Nephron (organoid): ENCODE results near the gene MSL3.

Source experiments
- H3K27ac Mint-ChIP-seq, 3 experiments: 2 replicates each; pipeline ENCODE4 v1.8.0; 2020; ENCODE audit warnings: mixed read lengths in 3 of 3, mild to moderate bottlenecking in 2 of 3, moderate library complexity in 1 of 3
- H3K27me3 Mint-ChIP-seq: 2 replicates; pipeline ENCODE4 v1.8.0; 2021; ENCODE audit warnings: low read depth, mild to moderate bottlenecking, moderate library complexity, mixed read lengths
- H3K36me3 Mint-ChIP-seq: 2 replicates; pipeline ENCODE4 v1.8.0; 2020; ENCODE audit warnings: low read depth, mixed read lengths
- H3K4me1 Mint-ChIP-seq: 2 replicates; pipeline ENCODE4 v1.8.0; 2020; ENCODE audit warnings: mixed read lengths
- H3K4me3 Mint-ChIP-seq, 3 experiments: 2 replicates each; pipeline ENCODE4 v1.8.0; 2020; ENCODE audit warnings: mild to moderate bottlenecking in 3 of 3, mixed read lengths in 3 of 3, moderate library complexity in 2 of 3
- H3K9me3 Mint-ChIP-seq: 2 replicates; pipeline ENCODE4 v1.8.0; 2020; ENCODE audit warnings: mixed read lengths
- TF ChIP-seq, protein P1 (sequence below), 3 experiments: fragments of 200-600 bp; sonication (generic); IDR thresholded peaks; one replicate each; pipeline ENCODE4 v1.5.0; 2021; ENCODE audit warnings: antibody characterized with exemption in 3 of 3; ENCODE audit not compliant: unreplicated experiment in 3 of 3

MSL3 gene

DNA sequence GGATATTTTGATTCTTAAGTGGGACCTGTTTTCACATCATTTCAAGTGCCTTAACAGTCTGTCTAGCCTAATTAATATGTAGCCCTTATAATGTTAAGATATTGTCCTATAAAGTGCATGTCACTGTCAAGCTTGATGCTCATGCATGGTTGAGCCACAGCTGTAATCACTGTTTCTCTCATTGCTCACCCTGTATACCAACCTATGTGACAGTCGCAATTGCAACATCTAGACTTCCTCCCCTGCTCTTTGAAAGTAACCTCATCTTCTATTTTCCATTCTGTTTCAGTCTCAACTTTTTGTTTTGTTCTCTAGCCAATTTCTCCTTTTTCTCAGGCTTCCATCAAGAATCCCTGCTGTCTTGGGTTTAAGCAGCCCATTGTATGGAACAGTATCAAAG is 24.4 kb upstream of the MSL3 start:
- Mint-ChIP-seq H3K27me3 (no peaks in the 10 kb centered on the region), H3K36me3 (no peaks in the 10 kb centered on the region), H3K4me3 (no peak overlapping the region)

DNA sequence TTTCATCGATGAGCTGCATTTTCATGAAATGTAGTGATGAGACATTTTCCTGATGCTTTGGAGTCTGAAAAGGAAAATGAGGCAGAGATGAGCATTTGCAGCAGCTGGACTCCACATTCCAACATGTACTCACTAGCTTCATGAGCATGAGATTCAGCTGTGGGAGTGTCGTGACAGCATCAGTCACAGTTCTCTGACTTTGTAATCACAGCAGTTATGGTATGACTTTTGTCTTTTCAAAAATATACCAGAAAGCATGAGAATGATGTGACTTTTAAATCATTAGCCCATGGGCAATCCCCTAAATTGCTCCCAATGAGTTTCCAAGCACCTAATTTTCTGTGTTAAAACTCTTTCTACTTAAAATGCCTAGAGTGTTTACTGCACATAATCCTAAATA is 18.3 kb upstream of the MSL3 start:
- Mint-ChIP-seq H3K27me3 (no peaks in the 10 kb centered on the region), H3K27ac (no peak overlapping the region), H3K4me3 (no peak overlapping the region), H3K36me3 (no peaks in the 10 kb centered on the region), H3K4me1 (peaks cover 4% of the 10 kb centered on the region), H3K9me3 (no peaks in the 10 kb centered on the region)
- TF ChIP-seq, protein P1, sequence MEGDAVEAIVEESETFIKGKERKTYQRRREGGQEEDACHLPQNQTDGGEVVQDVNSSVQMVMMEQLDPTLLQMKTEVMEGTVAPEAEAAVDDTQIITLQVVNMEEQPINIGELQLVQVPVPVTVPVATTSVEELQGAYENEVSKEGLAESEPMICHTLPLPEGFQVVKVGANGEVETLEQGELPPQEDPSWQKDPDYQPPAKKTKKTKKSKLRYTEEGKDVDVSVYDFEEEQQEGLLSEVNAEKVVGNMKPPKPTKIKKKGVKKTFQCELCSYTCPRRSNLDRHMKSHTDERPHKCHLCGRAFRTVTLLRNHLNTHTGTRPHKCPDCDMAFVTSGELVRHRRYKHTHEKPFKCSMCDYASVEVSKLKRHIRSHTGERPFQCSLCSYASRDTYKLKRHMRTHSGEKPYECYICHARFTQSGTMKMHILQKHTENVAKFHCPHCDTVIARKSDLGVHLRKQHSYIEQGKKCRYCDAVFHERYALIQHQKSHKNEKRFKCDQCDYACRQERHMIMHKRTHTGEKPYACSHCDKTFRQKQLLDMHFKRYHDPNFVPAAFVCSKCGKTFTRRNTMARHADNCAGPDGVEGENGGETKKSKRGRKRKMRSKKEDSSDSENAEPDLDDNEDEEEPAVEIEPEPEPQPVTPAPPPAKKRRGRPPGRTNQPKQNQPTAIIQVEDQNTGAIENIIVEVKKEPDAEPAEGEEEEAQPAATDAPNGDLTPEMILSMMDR (IDR thresholded peaks at IDR 0.05; ENCODE audit: unreplicated experiment in 3 of 3) = no peak

More for the DNA sequence above, 24.4 kb upstream of the MSL3 start:
- TF ChIP-seq, protein P1 (IDR thresholded peaks at IDR 0.05; ENCODE audit: unreplicated experiment in 3 of 3) = no peak
- Mint-ChIP-seq H3K27ac (no peak overlapping the region), H3K4me1 (no peaks in the 10 kb centered on the region), H3K9me3 (peaks cover 3% of the 10 kb centered on the region)

DNA sequence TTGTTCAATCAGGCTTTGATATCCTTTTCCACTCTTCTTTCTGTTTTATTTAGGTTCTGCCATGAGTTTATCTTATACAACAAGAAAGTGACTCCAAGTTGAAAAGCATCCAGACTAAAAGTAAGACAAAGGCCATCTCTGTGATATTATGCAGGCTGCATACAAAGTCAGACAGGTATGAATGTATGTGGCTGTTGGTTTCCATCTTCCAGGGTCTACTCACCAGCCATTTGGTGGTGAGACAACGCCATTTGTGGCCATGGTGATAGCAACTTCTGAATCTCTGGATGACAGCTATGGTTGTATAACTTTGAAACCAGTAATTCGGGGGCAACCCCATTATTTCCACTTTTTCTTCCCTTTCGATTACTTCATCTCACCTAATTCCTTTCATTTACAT is 17.2 kb upstream of the MSL3 start:
- Mint-ChIP-seq H3K36me3 (no peaks in the 10 kb centered on the region), H3K9me3 (no peaks in the 10 kb centered on the region), H3K4me3 (no peak overlapping the region), H3K4me1 (peaks cover 4% of the 10 kb centered on the region), H3K27me3 (no peaks in the 10 kb centered on the region), H3K27ac (no peak overlapping the region)
- TF ChIP-seq, protein P1 (IDR thresholded peaks at IDR 0.05; ENCODE audit: unreplicated experiment in 3 of 3) = no peak

DNA sequence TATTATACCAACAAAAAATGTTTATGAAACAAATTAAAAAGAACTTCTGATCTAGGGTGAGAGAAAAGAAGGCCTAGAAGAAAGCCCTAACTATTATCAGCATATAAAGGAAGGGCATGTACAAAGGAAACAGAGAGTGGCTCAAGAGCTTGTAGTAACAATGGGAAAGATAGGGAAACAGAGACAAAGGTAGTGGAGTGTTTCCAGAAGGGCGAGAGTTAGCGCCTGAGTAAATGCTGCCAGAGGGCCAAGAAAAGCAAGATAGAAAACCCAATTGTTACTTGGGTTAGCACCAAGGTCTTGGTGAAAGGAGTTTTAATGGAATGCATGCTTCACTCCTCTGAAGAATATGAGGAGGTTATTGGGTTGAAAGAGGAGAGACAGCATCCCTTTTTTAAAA is 16.5 kb upstream of the MSL3 start:
- Mint-ChIP-seq H3K4me1 (peaks cover 4% of the 10 kb centered on the region), H3K36me3 (no peaks in the 10 kb centered on the region), H3K4me3 (no peak overlapping the region), H3K27ac (no peak overlapping the region), H3K27me3 (no peaks in the 10 kb centered on the region), H3K9me3 (no peaks in the 10 kb centered on the region)
- TF ChIP-seq, protein P1 (IDR thresholded peaks at IDR 0.05; ENCODE audit: unreplicated experiment in 3 of 3) = no peak

DNA sequence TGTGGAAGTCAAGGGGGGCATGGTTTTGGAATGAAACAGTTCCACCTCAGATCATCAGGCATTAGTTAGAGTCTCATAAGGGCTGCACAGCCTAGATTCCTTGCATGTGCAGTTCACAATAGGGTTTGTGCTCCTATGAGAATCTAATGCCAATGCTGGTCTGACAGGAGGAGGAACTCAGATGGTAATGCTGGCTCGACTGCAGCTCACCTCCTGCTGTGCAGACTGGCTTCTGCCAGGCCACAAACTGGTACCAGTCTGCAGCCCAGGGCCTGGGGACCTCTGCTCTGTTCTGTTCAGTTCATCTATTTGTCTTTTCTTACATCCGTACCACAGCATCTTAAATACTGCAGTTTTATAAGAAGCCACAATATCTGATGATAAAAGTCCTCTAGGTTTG is 12.2 kb upstream of the MSL3 start:
- Mint-ChIP-seq H3K9me3 (no peaks in the 10 kb centered on the region), H3K4me1 (peaks cover 4% of the 10 kb centered on the region), H3K27me3 (no peaks in the 10 kb centered on the region), H3K4me3 (no peak overlapping the region), H3K36me3 (no peaks in the 10 kb centered on the region), H3K27ac (no peak overlapping the region)
- TF ChIP-seq, protein P1 (IDR thresholded peaks at IDR 0.05; ENCODE audit: unreplicated experiment in 3 of 3) = no peak

DNA sequence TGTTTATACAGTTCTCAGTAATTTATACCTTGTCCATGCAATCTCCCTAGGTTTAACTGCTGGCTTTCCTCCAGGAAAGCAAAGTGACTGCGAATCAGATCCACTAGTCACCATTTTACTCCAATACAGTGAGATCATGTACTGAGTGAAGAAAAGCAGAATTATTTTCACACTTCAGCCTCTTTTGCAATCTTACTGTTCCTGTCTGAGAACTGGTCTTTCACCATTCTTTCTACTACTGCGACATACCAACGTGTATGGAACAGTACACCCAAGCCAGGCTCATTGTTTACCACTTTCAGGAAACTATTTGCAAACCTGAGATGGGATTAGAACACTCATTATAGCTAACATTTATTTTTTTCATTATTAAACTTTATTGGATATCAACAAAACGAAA is 8.0 kb upstream of the MSL3 start:
- Mint-ChIP-seq H3K9me3 (no peaks in the 10 kb centered on the region), H3K27ac (no peak overlapping the region), H3K27me3 (no peaks in the 10 kb centered on the region), H3K4me3 (no peak overlapping the region), H3K36me3 (no peaks in the 10 kb centered on the region), H3K4me1 (no peaks in the 10 kb centered on the region)
- TF ChIP-seq, protein P1 (IDR thresholded peaks at IDR 0.05; ENCODE audit: unreplicated experiment in 3 of 3) = no peak
